Metanephros (tissue), 2 donors: Measurements from ENCODE around the gene LHCGR. TPM values are rescaled to one million over a fixed set of nuclear protein-coding genes. Genes with fewer than 3 reads are reported as not detected.

Experiments used
- small RNA-seq: library from RNA; depleted of rRNA; stranded (forward); fragments of <200 nt; gene quantifications from one replicate; pipeline ENCODE3, GENCODE V24; 2014; ENCODE audit warnings: low replicate concordance
- total RNA-seq: library from RNA; depleted of rRNA; stranded (reverse); fragments of >200 nt; gene quantifications from one replicate; pipeline ENCODE4 v1.2.3, GENCODE V29; 2014

LHCGR gene
- 1.3 TPM for total RNA-seq

DNA sequence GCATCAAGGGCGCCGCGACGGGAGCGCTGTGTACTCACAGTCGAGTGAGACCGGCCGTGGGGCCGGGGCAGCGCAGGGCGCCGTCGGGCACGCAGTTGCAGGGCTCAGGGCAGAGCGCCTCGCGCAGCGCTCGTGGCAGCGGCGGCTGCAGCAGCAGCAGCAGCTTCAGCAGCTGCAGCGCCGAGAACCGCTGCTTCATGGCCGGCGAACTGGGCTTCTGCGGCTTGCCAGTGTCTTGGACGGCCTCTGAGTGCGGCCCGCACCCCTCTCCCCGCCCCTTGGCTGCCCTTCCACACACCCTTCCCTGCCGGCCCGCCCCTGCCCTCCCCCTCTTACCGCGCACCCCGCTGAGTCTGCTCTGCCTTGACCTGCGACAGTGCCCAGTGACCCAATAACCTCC, at the start of gene LHCGR:
Gene LHCGR (minus strand): TSS at position 252 of the 400 bp plus-strand sequence. CDS start 53 bp downstream, at position 199.

Small RNA genes within 50 kb of the gene (small RNA-seq; reads per million reads assigned to genes)
- gene ELOBP3, result not detected

Other genes starting within 250 kb of the LHCGR start
- 32.5 TPM for gene STON1, start 225.6 kb downstream of the LHCGR start, total RNA-seq
- gene GTF2A1L, start 137.9 kb downstream of the LHCGR start, total RNA-seq, result 3.9 TPM